Measurements from ENCODE around the gene LFNG. TPM values are rescaled to one million over a fixed set of nuclear protein-coding genes. Genes with fewer than 3 reads are reported as not detected.

LFNG gene
- total RNA-seq, 1 donor from 2014 or later, result 83.5 TPM

DNA sequence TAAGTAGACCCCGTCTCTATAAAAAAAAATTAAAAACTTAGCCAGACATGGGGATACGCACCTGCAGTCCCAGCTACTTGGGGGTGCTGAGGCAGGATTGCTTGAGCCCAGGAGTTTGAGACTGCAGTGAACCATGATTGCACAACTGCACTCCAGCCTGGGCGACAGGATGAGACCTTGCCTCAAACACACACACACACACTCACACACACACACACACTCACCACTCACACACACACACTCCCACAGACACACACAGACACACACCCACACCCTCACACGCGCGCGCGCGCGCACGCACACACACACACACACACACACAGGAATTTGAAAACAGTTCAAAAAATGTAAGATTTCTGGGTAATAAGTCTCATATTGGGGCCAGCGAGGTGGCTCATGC lies 34.7 kb upstream of the LFNG start:
- Mint-ChIP-seq H3K9me3 (ENCODE audit: unreplicated experiment) (no peaks in the 10 kb centered on the region), H3K4me1 (ENCODE audit: unreplicated experiment) (peaks cover 2% of the 10 kb centered on the region), H3K4me3 (ENCODE audit: unreplicated experiment) (peak overlapping the region; percentile 12), H3K27me3 (ENCODE audit: unreplicated experiment) (no peaks in the 10 kb centered on the region), H3K27ac (ENCODE audit: unreplicated experiment) (no peak overlapping the region), H3K36me3 (ENCODE audit: low read depth, unreplicated experiment) (peaks cover 3% of the 10 kb centered on the region)
- DNase-seq (ENCODE audit: low spot score), result no peak
- TF ChIP-seq, protein P1, sequence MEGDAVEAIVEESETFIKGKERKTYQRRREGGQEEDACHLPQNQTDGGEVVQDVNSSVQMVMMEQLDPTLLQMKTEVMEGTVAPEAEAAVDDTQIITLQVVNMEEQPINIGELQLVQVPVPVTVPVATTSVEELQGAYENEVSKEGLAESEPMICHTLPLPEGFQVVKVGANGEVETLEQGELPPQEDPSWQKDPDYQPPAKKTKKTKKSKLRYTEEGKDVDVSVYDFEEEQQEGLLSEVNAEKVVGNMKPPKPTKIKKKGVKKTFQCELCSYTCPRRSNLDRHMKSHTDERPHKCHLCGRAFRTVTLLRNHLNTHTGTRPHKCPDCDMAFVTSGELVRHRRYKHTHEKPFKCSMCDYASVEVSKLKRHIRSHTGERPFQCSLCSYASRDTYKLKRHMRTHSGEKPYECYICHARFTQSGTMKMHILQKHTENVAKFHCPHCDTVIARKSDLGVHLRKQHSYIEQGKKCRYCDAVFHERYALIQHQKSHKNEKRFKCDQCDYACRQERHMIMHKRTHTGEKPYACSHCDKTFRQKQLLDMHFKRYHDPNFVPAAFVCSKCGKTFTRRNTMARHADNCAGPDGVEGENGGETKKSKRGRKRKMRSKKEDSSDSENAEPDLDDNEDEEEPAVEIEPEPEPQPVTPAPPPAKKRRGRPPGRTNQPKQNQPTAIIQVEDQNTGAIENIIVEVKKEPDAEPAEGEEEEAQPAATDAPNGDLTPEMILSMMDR (IDR thresholded peaks at IDR 0.05; ENCODE audit: unreplicated experiment), result no peak

DNA sequence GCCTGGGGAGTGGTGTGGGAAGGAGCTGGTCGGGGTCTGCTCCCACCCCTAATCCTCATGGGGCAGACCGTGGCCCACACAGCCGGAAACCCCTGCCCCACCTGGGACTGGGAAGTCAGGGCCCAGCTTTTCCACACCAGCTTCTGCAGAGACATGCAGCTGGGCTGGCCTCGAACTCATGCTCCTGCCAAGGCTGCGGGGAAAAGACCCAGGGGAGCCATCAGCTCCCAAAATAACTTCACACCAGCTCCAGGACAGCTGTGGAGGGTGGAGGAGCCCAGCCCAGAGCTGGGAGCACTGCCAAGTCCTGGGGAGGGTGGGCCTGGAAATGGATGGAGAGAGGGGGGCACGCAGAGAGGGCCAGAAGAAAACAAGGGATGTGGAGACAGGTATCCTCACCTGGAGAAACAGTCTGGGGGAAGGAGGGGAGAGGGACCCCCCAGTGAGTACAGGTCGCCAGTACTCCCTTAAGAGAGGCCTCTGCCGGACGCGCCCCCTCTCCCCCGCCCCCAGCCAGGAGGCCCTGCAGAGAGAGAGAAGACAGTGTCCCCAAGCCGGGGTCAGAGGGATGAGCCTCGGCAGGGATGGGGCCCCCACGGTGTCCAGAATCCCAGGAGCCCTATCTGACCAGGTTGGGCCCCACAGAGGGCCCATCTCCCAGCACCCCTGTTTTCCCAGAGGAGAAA lies 31.8 kb upstream of the LFNG start:
- no peaks in the 10 kb centered on the region for H3K9me3 Mint-ChIP-seq (ENCODE audit: unreplicated experiment)
- peaks cover 3% of the 10 kb centered on the region for H3K27me3 Mint-ChIP-seq (ENCODE audit: unreplicated experiment)
- H3K4me3 Mint-ChIP-seq (ENCODE audit: unreplicated experiment), result no peak overlapping the region
- TF ChIP-seq, protein P1 (IDR thresholded peaks at IDR 0.05; ENCODE audit: unreplicated experiment), result no peak
- H3K27ac Mint-ChIP-seq (ENCODE audit: unreplicated experiment), result no peak overlapping the region
- peaks cover 2% of the 10 kb centered on the region for H3K4me1 Mint-ChIP-seq (ENCODE audit: unreplicated experiment)
- no peak for DNase-seq (ENCODE audit: low spot score)
- peaks cover 3% of the 10 kb centered on the region for H3K36me3 Mint-ChIP-seq (ENCODE audit: low read depth, unreplicated experiment)

DNA sequence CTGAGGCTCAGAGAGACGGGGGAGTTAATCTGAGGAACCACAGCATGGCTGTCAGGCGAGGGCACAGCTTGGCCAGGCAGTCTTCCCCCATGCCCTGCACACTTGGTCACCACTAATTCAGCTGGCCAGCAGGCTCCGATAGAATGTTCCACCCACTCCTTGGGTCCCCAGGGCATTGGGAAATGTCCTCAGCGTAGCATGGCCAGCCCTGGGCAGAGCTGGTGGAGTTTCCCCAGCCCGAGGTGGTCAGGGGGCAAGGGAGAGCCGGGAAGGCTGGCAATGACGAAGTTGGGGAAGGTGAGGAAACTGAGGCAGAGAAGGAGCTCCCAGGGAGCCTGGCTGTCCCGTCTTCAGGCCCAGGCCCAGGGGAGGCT lies 31.3 kb upstream of the LFNG start:
- H3K27me3 Mint-ChIP-seq (ENCODE audit: unreplicated experiment), result peaks cover 3% of the 10 kb centered on the region
- H3K27ac Mint-ChIP-seq (ENCODE audit: unreplicated experiment), result no peak overlapping the region
- no peak overlapping the region for H3K4me3 Mint-ChIP-seq (ENCODE audit: unreplicated experiment)

DNA sequence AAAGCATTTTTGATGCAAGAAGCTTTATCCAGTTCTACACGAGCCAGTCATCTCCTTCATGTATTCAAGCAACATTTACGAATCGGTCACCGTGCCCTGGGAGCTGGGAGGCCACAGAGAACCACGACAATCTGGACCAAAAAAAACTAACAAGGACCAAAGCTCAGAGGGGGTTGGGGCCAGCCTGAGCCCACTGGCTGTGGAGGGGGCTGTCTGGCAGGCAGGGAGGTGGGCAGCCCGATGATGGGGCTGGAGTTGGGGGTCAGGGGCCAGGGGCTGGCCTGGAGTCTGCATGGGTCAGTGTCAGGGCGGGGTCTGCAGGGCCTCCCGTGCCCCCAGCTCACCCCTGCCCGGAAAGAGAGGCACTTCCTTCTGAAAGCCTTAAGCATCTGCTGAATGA lies 30.9 kb upstream of the LFNG start:
- DNase-seq (ENCODE audit: low spot score), result no peak
- TF ChIP-seq, protein P1 (IDR thresholded peaks at IDR 0.05; ENCODE audit: unreplicated experiment), result no peak
- H3K27me3 Mint-ChIP-seq (ENCODE audit: unreplicated experiment), result peaks cover 5% of the 10 kb centered on the region
- H3K27ac Mint-ChIP-seq (ENCODE audit: unreplicated experiment), result no peak overlapping the region
- H3K4me1 Mint-ChIP-seq (ENCODE audit: unreplicated experiment), result peaks cover 2% of the 10 kb centered on the region
- H3K4me3 Mint-ChIP-seq (ENCODE audit: unreplicated experiment), result no peak overlapping the region
- H3K36me3 Mint-ChIP-seq (ENCODE audit: low read depth, unreplicated experiment), result peaks cover 3% of the 10 kb centered on the region
- H3K9me3 Mint-ChIP-seq (ENCODE audit: unreplicated experiment), result no peaks in the 10 kb centered on the region

More for the DNA sequence above, 31.3 kb upstream of the LFNG start:
- no peak for DNase-seq (ENCODE audit: low spot score)
- Mint-ChIP-seq H3K36me3 (ENCODE audit: low read depth, unreplicated experiment) (peaks cover 3% of the 10 kb centered on the region), H3K4me1 (ENCODE audit: unreplicated experiment) (peaks cover 2% of the 10 kb centered on the region), H3K9me3 (ENCODE audit: unreplicated experiment) (no peaks in the 10 kb centered on the region)
- TF ChIP-seq, protein P1 (IDR thresholded peaks at IDR 0.05; ENCODE audit: unreplicated experiment), result no peak

DNA sequence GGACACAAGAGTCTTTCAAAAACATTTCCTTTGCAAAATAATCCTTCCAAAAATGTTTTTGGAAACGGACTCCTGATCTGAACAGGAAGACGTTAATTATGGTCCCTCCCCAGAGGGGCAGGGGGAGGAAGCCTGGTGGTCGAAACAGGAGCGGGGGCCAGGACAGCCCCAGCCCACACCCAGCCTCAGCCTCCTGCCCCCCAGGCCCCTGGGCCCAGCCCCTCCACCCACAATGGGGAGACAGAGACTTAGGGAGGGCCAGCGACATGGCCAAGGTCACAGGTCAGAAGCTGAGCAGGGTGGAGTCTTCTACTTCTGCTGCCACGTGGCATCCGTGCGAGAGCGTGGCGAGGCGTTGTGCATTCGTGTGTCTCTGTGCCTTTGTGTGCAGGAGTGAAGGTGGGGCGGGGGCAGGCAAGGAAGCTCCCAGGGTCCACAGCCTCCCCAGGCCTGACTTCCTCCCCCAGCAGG lies 29.4 kb upstream of the LFNG start:
- H3K27ac Mint-ChIP-seq (ENCODE audit: unreplicated experiment), result no peak overlapping the region
- no peaks in the 10 kb centered on the region for H3K36me3 Mint-ChIP-seq (ENCODE audit: low read depth, unreplicated experiment)
- no peak for DNase-seq (ENCODE audit: low spot score)
- peaks cover 5% of the 10 kb centered on the region for H3K27me3 Mint-ChIP-seq (ENCODE audit: unreplicated experiment)
- H3K4me1 Mint-ChIP-seq (ENCODE audit: unreplicated experiment), result peaks cover 2% of the 10 kb centered on the region
- no peak overlapping the region for H3K4me3 Mint-ChIP-seq (ENCODE audit: unreplicated experiment)
- H3K9me3 Mint-ChIP-seq (ENCODE audit: unreplicated experiment), result no peaks in the 10 kb centered on the region
- TF ChIP-seq, protein P1 (IDR thresholded peaks at IDR 0.05; ENCODE audit: unreplicated experiment), result no peak

All from endothelial cell (in vitro differentiated cells).